GM11168 (cell line): ENCODE data around the gene ACAT2.
"Not testable (repeated sequence)": the region's sequence is repeated elsewhere in the genome, so short reads cannot be mapped to it uniquely, and the experiment has no call there.

Experiments
- in situ Hi-C: fragments of 300-500 bp; cut with MboI; formaldehyde crosslinking; loops from one replicate; pipeline ENCODE4 v1.12.0; 2022; ENCODE audit warnings: low sequenced_read_pairs; ENCODE audit not compliant: unreplicated experiment

The ACAT2 gene

DNA sequence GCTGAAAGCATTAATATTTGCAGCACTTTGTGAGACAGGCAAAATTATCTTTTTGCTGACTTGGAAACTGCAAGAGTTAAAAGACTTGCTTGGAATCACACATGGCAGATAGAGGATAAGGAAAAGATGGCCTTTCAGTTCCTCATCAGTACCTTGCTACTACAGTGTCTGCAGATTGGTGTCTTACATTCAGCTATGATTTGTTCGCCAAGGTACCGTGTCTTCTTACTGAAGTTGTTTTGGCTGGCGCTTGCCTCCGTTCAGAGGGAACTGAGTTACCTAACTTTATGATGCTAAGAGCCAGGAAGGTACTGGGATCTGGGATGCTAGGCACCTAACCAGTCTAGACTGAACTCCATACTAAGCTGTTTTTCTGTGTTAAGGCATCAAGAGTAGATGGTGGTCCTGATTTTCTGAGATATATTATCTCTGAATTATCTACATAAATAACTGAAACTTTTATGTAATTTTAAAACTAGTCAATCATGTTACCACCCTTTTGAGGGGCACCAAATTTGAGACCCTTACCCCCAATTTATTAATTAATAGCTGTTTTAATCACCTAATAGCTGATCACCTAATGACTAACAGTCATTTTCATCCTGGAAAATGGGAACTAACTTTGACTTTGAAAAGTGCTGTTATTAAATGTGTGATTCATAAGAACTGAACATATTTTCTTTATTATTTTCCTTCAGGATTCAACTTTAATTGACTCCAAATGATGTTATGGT lies 32.1 kb upstream of the ACAT2 start:
- in situ Hi-C loops: no loop called here

DNA sequence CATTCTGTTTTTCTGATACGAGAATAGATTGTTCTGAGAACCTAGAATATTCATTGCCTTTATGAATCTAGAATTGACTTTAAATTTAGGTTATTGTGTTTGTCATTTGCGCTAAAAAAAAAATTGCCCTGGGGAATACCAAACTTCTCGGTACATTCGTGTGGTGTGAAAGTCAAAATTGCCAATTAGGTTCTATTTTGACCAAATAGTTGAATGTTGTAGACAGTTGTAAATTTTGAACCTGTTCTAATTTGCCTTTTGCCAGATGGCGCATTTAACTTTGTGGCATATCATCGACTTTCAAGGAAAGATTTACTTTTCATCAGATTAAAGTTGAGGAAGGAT lies 31.5 kb upstream of the ACAT2 start:
- in situ Hi-C loops: no loop called here

DNA sequence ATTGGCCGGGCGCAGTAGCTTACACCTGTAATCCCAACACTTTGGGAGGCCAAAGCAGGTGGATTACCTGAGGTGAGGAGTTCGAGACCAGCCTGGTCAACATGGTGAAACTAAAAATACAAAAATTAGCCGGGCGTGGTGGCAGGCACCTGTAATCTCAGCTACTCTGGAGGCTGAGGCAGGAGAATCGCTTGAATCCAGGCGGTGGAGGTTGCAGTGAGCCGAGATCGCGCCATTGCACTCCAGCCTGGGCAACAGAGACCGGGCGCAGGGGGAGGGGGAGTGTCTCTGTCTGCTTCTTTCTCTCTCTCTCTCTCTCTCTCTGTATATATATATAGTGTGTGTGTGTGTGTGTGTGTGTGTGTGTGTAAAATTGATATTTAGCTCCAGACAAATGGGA lies 29.3 kb upstream of the ACAT2 start:
- in situ Hi-C loops: not testable (repeated sequence)

DNA sequence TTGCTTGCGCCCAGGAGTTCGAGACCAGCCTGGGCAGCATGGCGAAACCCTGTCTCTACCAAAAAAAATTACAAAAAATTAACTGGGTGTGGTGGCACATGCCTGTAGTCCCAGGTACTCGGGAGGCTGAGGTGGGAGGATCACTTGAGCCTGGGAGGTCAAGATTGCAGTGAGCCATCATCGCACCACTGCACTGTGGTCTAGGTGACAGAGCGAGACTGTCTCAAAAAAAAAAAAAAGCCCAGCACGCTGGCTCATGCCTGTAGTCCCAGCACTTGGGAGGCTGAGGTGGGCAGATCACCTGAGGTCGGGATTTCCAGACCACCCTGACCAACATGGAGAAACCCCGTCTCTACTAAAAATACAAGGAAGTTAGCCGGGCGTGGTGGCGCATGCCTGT lies 28.4 kb upstream of the ACAT2 start:
- in situ Hi-C loops: not testable (repeated sequence)

DNA sequence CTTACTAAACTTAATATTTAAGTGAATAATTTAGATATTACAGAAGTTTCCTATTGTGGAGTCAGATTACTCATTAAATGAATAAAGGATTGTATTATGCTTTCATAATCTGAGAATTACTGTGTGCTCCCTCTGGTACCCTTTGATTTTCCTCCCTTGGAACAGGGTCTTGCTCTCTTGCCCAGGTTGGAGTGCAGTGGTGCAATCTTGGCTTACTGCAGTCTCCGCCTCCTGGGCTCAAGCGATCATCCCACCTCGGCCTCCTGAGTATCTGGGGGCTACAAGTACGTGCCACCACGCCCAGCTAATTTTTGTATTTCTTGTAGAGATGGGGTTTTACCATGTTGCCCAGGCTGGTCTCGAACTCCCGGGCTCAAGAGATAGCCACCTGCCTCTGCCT lies 24.9 kb upstream of the ACAT2 start:
- in situ Hi-C loops: no loop called here

DNA sequence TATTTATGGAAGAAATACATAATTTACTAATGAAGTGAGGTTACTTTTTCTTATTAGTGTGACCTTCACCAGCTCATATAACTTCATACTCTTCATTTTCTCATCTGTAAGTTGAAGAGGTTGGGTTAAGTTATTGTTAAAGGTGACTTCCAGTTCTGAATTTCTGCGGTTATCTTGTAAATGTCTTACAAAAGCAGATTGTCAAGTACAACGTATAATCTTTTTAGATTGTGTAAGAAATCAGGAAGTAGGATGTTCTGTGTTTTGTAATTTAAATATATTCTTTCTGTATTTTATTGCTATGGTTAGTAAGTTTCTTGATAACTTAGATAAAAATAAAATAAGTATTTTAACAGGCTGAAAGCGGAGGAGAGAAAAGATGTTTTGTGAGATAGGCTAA lies 22.5 kb upstream of the ACAT2 start:
- in situ Hi-C loops: no loop called here

DNA sequence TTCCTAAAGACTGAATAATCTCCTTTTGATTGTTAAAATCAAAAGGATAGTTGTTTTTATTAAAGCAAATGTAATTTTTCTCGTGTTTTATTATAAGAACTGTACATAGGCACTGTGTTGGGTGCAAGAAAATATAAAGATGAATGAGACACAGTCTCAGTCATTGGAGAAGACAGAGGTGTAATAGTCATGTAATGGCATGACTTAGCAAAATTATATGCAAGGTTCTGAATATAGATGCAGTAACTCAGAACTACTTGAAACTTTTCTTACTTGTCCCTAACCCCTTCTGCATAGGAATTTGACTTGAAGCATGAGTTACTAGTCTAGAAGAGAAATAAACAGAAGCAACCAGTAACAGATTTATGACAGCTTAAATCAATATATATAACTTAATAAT lies 19.7 kb upstream of the ACAT2 start:
- in situ Hi-C loops: no loop called here

DNA sequence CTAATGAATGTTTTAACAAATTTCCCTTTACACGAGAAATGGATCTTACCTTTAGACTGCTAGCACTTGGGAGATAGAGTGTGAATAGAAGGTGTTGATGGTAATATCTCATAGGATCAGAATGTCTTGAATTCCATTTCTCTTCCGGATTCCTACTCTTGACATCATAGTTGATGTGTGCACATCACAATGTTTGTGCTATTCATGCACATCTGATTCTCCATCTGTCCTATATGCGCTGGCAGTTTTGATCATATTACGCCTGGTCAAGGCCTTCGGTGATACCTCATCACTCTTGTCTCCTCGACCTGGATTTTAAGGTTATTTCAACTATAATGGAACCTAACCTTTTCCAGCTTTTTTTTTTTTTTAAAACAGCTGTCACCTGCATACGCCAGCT lies 16.8 kb upstream of the ACAT2 start:
- in situ Hi-C loops: no loop called here

DNA sequence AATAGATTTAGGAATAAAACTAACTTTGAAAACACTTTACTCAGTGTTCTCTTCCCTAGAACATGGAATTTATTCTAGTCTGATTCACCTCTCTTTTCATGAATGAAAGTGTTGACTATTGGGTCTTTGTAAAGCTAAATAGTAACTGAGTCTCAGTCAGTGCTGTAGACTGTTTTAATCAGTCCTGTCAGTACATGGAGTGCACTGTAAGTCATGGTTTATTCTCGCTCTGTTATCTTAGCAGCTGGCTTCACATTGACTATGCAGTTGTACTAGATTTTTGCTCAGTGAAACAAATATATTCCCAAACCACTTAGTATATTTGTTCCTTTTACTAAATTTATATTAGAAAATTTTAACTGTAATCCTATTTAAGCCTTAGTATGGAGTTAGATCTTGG lies 15.1 kb upstream of the ACAT2 start:
- in situ Hi-C loops: no loop called here

DNA sequence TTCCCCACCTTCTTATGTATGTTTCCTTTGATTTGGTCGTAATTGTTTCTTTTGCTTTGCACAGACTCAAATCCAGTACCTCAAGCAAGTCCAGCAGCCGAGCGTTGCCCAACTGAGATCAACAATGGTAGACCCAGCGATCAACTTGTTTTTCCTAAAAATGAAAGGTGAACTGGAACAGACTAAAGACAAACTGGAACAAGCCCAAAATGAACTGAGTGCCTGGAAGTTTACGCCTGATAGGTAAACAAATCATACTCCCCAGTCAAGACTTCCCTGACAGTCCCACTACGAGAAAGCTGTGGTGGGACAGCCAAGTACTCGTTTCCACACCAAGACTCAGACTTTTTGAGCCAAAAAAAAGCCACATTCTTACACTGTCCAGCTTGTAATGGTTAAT lies 13.7 kb upstream of the ACAT2 start:
- in situ Hi-C loops: not testable (repeated sequence)

DNA sequence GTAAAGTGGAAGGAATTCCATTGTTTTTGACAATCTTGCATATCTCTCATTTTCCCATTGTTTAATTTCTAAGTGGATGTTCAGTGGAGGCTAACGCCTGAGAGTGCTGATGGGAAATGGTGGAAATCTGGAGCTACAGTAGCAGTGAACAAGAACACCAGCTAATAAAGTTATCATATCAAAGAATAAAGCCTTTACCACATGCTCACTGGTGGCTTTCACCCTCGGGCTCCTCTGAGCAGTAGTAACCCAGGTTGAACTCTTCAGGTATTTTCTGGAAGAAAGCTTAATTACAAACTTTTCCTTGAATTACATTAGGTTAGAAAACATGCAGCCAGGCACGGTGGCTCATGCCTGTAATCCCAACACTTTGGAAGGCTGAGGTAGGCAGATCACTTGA lies 10.4 kb upstream of the ACAT2 start:
- in situ Hi-C loops: no loop called here

DNA sequence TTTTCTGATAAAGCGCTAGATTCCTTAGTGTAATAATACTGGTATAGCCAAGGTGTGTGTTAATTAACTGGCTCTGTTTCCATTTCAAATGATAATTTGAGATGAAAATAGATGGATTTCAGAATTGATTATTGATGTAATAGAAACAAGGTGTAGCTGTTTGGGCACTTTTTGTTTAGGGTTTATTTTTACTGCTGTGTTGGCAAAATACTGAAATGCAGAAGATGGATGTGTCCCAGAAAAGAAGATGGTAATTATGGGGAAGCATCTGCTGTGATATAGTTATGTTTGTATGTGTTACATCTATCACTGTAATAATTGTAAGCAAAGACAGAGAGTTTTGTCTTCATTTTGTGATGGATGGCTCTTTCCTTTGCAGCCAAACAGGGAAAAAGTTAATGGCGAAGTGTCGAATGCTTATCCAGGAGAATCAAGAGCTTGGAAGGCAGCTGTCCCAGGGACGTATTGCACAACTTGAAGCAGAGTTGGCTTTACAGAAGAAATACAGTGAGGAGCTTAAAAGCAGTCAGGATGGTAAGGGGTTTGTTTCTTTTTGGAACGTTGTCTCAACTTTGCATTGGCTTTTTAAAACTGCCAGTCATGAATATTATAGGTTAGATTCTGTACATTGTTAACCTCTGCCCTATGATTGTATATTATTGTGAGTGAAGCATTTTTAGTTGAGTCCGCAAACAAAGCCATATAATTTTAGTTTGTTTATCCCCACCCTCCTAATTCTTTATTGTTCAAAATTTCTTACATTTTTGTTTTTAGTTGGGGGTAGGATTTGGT lies 8.6 kb upstream of the ACAT2 start:
- in situ Hi-C loops: no loop called here

DNA sequence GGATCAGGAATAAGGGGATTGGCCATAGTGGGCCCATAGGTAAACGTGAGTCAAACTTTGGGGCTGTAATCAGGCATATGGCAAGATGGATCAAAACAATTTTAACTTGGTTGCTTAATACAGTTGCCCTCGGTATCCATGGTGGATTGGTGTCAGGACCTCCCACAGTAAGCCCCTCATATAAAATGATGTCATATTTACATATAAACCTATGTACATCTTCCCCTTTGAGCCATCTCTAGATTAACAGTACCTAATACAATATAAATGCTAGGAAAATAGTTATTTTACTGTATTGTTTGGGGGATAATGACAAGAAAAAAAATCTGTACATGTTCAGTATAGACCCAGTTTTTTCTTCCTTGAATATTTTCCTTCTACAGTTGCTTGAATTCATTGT lies 7.4 kb upstream of the ACAT2 start:
- in situ Hi-C loops: no loop called here

DNA sequence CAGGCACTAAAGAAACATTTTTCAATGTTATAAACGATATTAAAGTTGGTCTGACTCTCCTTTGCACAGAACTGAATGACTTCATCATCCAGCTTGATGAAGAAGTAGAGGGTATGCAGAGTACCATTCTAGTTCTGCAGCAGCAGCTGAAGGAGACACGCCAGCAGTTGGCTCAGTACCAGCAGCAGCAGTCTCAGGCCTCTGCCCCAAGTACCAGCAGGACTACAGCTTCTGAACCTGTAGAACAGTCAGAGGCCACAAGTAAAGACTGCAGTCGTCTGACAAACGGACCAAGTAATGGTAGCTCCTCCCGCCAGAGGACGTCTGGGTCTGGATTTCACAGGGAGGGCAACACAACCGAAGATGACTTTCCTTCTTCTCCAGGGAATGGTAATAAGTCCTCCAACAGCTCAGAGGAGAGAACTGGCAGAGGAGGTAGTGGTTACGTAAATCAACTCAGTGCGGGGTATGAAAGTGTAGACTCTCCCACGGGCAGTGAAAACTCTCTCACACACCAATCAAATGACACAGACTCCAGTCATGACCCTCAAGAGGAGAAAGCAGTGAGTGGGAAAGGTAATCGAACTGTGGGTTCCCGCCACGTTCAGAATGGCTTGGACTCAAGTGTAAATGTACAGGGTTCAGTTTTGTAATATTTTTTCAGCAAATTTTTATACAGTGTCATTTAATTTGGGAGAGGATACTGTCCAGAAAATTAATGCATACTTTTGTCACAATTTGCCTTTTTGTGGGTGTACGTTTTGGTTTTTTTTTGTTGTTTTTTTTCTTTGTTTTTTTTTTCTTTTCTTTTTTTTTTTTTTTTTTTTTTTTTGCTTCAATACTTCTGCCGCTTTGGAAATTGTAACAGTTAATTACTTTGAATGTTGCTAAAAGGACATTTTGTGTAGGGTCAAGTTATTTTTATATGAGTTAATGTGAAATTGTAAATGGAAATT lies 6.6 kb upstream of the ACAT2 start:
- in situ Hi-C loops: no loop called here

DNA sequence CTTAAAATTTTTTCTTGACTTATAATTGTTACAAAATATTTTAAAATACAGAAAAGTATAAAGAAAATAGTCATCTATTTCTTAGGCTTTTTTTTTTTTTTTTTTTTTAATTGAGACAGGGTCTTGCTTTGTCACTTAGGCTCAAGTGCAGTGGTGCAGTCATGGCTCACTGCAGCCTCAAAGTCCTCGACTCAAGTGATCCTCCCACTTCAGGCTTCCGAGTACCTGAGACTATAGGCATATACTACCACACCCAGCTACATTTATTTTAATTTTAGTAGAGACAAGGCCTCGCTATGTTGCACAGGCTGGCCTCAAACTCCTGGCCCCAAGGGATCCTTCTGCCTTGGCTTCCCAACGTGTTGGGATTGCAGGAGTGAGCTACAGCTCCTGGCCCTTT lies 5.3 kb upstream of the ACAT2 start:
- in situ Hi-C loops: no loop called here

DNA sequence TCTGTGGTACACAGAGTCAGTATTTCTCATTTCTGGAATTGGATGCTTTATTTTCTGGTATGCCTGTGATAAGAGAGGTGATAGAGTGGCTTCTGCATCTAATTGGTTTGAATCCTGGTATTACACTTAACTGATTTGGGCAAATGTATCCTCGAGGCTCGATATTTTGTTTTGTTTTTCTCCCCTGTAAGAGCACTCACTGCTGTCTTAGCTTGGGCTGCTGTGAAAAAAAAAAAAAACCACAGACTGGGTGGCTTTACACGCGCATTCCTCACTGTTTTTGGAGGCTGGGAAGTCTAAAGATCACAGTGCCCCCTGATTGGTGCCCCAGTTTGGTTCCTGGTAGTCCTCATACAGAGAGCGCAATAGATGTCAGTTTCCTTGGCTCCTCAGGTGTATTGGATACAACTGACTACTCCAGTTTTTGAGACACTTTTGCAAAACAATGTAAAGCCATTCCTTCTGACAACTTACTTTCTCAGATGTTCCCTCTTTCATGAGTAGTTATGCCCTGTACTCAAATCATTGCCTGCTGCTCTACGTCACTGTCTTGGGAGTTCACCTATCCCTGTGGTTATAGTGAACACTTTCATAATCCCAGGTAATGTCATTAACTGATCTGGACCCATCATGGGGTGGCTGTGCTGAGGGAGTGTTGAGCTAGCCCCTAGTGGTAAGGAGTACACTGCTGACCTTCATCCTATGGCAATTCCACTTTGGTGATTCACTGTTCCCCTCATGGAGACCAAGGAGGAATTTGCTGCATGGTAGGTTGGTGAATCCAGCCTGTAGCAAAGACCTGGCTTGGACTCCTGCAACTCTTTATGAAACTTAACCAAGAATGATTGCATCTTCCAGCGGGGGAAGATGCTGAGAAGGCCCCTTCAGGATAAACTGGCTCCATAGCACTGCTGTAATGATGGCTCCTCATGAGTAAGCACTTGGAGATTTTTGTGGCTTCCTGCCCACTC lies 3.5 kb upstream of the ACAT2 start:
- in situ Hi-C loops: no loop called here

DNA sequence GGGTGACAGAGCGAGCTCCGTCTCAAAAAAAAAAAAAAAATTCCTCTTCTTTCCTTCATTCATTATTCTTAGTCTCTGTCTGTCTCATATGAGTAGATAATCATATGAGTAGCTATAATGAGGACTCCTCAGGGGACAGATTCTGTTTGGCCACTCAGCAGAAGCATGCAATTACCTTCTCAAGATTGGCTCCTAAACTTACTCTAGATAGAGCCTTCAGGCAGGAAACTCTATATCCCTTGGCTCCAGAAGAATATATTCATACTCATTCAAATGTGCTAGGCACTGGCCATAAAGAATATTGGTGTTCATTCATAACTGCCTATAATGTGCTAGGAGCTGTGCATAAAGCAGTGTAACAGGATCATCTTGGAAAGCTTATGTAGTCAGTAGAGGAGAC lies 2.2 kb upstream of the ACAT2 start:
- in situ Hi-C loops: no loop called here

DNA sequence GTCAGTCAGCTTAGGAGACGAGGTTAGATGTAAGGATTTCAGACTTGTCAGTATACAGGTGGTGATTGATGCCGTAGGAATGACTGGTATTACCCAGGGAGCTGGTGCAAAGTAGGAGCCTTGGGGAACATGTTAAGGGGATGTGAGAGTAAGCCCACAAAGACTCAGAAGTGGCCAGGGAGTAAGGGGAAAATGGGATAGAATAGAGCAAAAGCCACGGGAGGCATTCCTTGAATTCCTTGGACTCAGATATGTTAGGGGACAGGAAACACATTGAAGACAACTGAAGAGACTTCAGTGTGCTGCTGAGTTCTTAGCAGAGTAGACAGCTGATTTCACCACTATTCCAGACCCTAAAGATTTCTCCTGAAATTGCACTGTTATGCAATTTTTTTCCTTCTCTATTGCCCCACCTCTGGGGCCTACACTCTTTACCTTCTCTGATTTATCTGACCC lies 1.2 kb upstream of the ACAT2 start:
- in situ Hi-C loops: no loop called here

DNA sequence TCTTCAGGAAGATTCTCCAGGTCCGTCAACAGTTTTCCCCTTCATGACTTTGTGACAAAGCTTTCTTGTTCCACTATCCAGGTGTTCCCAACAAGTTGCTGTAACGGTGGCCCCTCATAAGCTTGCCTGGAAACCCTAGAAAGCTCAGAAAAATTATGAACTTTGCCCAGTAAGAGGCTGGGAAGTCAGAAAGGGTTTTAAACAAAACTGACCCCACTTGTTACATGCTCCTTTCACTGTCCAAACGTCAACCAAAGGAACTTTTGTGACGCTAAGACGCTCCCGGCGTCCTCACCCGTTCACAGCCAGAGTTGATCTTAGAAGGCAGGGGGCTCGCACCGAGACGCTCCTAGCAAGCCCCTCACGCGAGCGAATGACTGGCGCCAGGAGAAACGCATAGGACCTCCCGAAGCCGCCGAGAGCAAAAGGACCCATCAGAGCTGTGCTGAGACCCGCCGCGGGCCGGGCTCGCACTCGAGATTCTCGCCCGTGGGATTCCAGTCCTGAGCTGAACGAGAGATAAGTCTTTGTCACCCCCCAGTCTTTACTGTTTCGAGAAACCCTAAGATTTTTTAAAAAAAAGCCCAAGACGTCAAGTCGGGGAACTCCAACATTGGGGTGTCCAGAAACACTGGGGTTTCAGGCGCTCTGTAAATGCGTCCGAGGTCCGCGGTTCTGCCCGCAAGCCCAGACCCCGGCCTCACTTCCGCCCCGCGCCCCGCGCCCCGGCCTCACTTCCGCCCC lies 544 bp upstream of the ACAT2 start:
- in situ Hi-C loops: no loop called here
